IMR-90 (cell line): Measurements from ENCODE around the gene PINK1. TPM values are rescaled to one million over a fixed set of nuclear protein-coding genes. Genes with fewer than 3 reads are reported as not detected.

Experiments used
- ATAC-seq: fragments of 200-7000 bp; cut with Tn5 transposase; 2 replicates; pipeline ENCODE4 v1.9.1; 2020; ENCODE audit warnings: low read depth, mild to moderate bottlenecking, moderate library complexity
- BruUV-seq: library from RNA; stranded (reverse); fragments of 400-500 nt; replicated peaks from 2 replicates; lab custom pipeline; 2021; lab: Mats Ljungman, UMichigan
- CTCF ChIA-PET: fragments of 300-600 bp; formaldehyde crosslinking; extraction: SDS; loops from one replicate; lab custom pipeline; 2021; ENCODE audit warnings: antibody characterized with exemption; lab: Yijun Ruan, JAX
- POLR2A ChIA-PET: fragments of 300-600 bp; sonication (Branson Sonifier 250); formaldehyde crosslinking; loops from one replicate; lab custom pipeline; 2022; ENCODE audit warnings: antibody characterized with exemption; ENCODE audit not compliant: unreplicated experiment; lab: Charles Lee
- DNase-seq: peaks from one replicate; pipeline ENCODE4 v3.0.0; 2013
- H2AFZ ChIP-seq: replicated peaks from 2 replicates; pipeline ENCODE3; 2013; ENCODE audit warnings: low read length, mild to moderate bottlenecking; ENCODE audit not compliant: poor library complexity
- H2AK5ac ChIP-seq: 2 replicates; pipeline ENCODE4 v1.6.1; 2013; ENCODE audit warnings: low read depth, low read length, inconsistent platforms
- H2AK9ac ChIP-seq: replicated peaks from 2 replicates; pipeline ENCODE3; 2013; ENCODE audit warnings: mild to moderate bottlenecking, low read depth, low read length, moderate library complexity; ENCODE audit not compliant: poor library complexity
- H2BK120ac ChIP-seq: 2 replicates; pipeline ENCODE4 v1.6.1; 2013; ENCODE audit warnings: low read depth, low read length, inconsistent platforms
- H2BK15ac ChIP-seq: 3 replicates; pipeline ENCODE4 v1.6.1; 2013; ENCODE audit warnings: low read depth, low read length, inconsistent platforms
- H2BK20ac ChIP-seq: 2 replicates; pipeline ENCODE4 v1.6.1; 2013; ENCODE audit warnings: low read depth, mild to moderate bottlenecking, inconsistent platforms, low read length, moderate library complexity
- H2BK5ac ChIP-seq: 2 replicates; pipeline ENCODE4 v1.6.1; 2013; ENCODE audit warnings: mild to moderate bottlenecking, low read depth, low read length, inconsistent platforms; ENCODE audit not compliant: poor library complexity, severe bottlenecking
- H3K14ac ChIP-seq: replicated peaks from 2 replicates; pipeline ENCODE4 v1.6.1; 2013; ENCODE audit warnings: low read depth, low read length, inconsistent platforms
- H3K18ac ChIP-seq: 2 replicates; pipeline ENCODE4 v1.6.1; 2013; ENCODE audit warnings: low read depth, low read length, control low read depth
- H3K23ac ChIP-seq: 2 replicates; pipeline ENCODE4 v1.6.1; 2013; ENCODE audit warnings: low read depth, low read length, inconsistent platforms
- H3K27ac ChIP-seq: 2 replicates; pipeline ENCODE4 v1.5.1; 2013; ENCODE audit warnings: mild to moderate bottlenecking, control low read depth, low read length; ENCODE audit not compliant: insufficient read depth
- H3K27me3 ChIP-seq: 2 replicates; pipeline ENCODE4 v1.6.1; 2013; ENCODE audit warnings: low read length; ENCODE audit not compliant: control insufficient read depth, insufficient read depth
- H3K36me3 ChIP-seq: 2 replicates; pipeline ENCODE4 v1.6.1; 2013; ENCODE audit warnings: low read length, mixed read lengths; ENCODE audit not compliant: control insufficient read depth, insufficient read depth
- H3K4ac ChIP-seq: 2 replicates; pipeline ENCODE4 v1.6.1; 2013; ENCODE audit warnings: low read depth, low read length, inconsistent platforms
- H3K4me1 ChIP-seq: 2 replicates; pipeline ENCODE4 v1.6.1; 2013; ENCODE audit warnings: low read length, mixed read lengths; ENCODE audit not compliant: control insufficient read depth, insufficient read depth
- H3K4me2 ChIP-seq: 2 replicates; pipeline ENCODE4 v1.6.1; 2013; ENCODE audit warnings: low read depth, mild to moderate bottlenecking, control low read depth, low read length, moderate library complexity
- H3K4me3 ChIP-seq: 2 replicates; pipeline ENCODE4 v1.5.1; 2013; ENCODE audit warnings: low read depth, mild to moderate bottlenecking, control low read depth, low read length, moderate library complexity; ENCODE audit not compliant: insufficient read depth
- H3K56ac ChIP-seq: 2 replicates; pipeline ENCODE4 v1.6.1; 2013; ENCODE audit warnings: low read length, inconsistent platforms; ENCODE audit not compliant: insufficient read depth; ENCODE audit errors: extremely low read depth
- H3K79me1 ChIP-seq, 2 experiments: 2 replicates each; pipeline ENCODE4 v1.6.1; 2013; ENCODE audit warnings: low read length in 2 of 2, inconsistent platforms in 1 of 2, low read depth in 1 of 2
- H3K9ac ChIP-seq: 2 replicates; pipeline ENCODE4 v1.6.1; 2013; ENCODE audit warnings: low read depth, low read length, control low read depth
- H3K9me1 ChIP-seq: 2 replicates; pipeline ENCODE4 v1.6.1; 2013; ENCODE audit warnings: low read length, inconsistent platforms; ENCODE audit not compliant: insufficient read depth
- H3K9me3 ChIP-seq: 2 replicates; pipeline ENCODE4 v1.6.1; 2013; ENCODE audit warnings: low read length; ENCODE audit not compliant: control insufficient read depth, insufficient read depth
- H4K20me1 ChIP-seq: 2 replicates; pipeline ENCODE4 v1.6.1; 2013; ENCODE audit warnings: low read length, inconsistent platforms; ENCODE audit not compliant: insufficient read depth
- H4K5ac ChIP-seq: 2 replicates; pipeline ENCODE4 v1.6.1; 2013; ENCODE audit warnings: mild to moderate bottlenecking, low read depth, low read length, control low read depth
- H4K8ac ChIP-seq, 2 experiments: 2 replicates each; pipeline ENCODE4 v1.6.1; 2013; ENCODE audit warnings: low read depth in 2 of 2, low read length in 2 of 2, control low read depth in 1 of 2, inconsistent platforms in 1 of 2
- H4K91ac ChIP-seq: 2 replicates; pipeline ENCODE4 v1.6.1; 2013; ENCODE audit warnings: low read depth, low read length, inconsistent platforms; ENCODE audit not compliant: insufficient read depth
- CEBPB ChIP-seq: IDR thresholded peaks from 2 replicates; pipeline ENCODE4 v1.6.1; 2012; ENCODE audit warnings: low read depth, low read length, improper control_type of control experiment
- MAZ ChIP-seq: IDR thresholded peaks from 2 replicates; pipeline ENCODE4 v1.6.1; 2012; ENCODE audit warnings: low read depth, mild to moderate bottlenecking, low read length, improper control_type of control experiment, moderate library complexity, borderline replicate concordance
- RAD21 ChIP-seq: IDR thresholded peaks from 2 replicates; pipeline ENCODE4 v1.6.1; 2012; ENCODE audit warnings: low read length, improper control_type of control experiment
- SMC3 ChIP-seq: fragments of 150-350 bp; IDR thresholded peaks from 2 replicates; pipeline ENCODE4 v1.6.1; 2016; ENCODE audit warnings: low read depth, mild to moderate bottlenecking, antibody characterized with exemption, low read length, moderate library complexity
- WGBS, 2 experiments: methylation state at CpG; one replicate each; pipeline versions ENCODE4 v1.1.5 to v1.1.7; 2013; ENCODE audit warnings: missing lambda C conversion rate in 2 of 2; ENCODE audit not compliant: insufficient read length in 1 of 2; ENCODE audit errors: extremely low coverage in 2 of 2; 5-methylcytosine and 5-hydroxymethylcytosine counted together
- dilution Hi-C: fragments of 300-500 bp; cut with HindIII; formaldehyde crosslinking; loops from one replicate; pipeline ENCODE4 v1.14.3; 2018; ENCODE audit warnings: low sequenced_read_pairs; ENCODE audit not compliant: unreplicated experiment
- in situ Hi-C: fragments of 300-500 bp; cut with MboI; formaldehyde crosslinking; loops from 3 replicates; pipeline ENCODE4 v1.14.3; 2019; ENCODE audit warnings: low sequenced_read_pairs, inconsistent platforms, mixed read lengths
- intact Hi-C: fragments of 100-400 bp; cut with micrococcal nuclease; formaldehyde crosslinking; loops from 2 replicates; pipeline ENCODE4 v1.10.0; 2022
- polyA plus RNA-seq, 3 experiments: library from polyadenylated mRNA; depleted of rRNA; stranded (reverse); fragments of >200 nt; gene quantifications; 2 replicates each; pipeline ENCODE4 v1.2.3, GENCODE V29; 2012; ENCODE audit warnings: low replicate concordance in 1 of 3
- total RNA-seq: library from RNA; depleted of rRNA; stranded (reverse); fragments of >200 nt; gene quantifications from 2 replicates; pipeline ENCODE4 v1.2.3, GENCODE V29; 2012
- TF ChIP-seq, protein P1 (sequence below): fragments of 150-350 bp; IDR thresholded peaks from 2 replicates; pipeline ENCODE4 v1.6.1; 2016; ENCODE audit warnings: low read depth, mild to moderate bottlenecking, low read length, moderate library complexity, borderline replicate concordance
- TF ChIP-seq, protein P2 (sequence below): conservative IDR thresholded peaks from 2 replicates; pipeline ENCODE4 v1.5.1; 2012; ENCODE audit warnings: mild to moderate bottlenecking, low read depth, low read length, improper control_type of control experiment
- TF ChIP-seq, protein P3 (sequence below): fragments of 150-350 bp; IDR thresholded peaks from 2 replicates; pipeline ENCODE4 v1.6.1; 2017; ENCODE audit warnings: mild to moderate bottlenecking, antibody characterized with exemption, low read length, low read depth

PINK1 gene
- total and polyA plus RNA-seq, 2 of the 4 experiments (the other 2 are of a cell fraction) = 52.9 to 55.2 TPM

DNA sequence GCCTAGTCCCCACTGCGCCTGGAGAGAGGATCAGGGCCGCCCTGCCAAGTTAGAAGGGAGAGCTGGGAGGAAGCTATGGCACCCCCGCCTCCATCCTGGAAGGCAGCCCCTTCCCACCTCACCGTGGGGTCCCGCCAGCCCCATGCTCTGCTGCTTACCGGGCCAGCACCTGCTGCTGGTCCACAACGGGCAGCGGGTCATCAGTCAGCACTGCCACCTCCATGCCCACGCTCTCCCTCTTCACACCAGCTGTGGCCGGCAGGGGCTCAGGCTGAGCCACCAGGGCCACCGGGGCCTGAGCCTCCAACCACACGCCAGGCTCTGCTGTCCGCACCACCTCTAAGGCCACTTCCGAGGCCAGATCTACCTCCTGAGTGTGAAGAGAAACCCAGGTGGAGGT lies 51.4 kb downstream of the PINK1 start:
- ATAC-seq = no peak
- Histone ChIP-seq H3K36me3 (peaks cover 7% of the 10 kb centered on the region), H4K91ac (no peak overlapping the region), H3K9me1 (no peaks in the 10 kb centered on the region), H3K18ac (no peak overlapping the region), H2AK5ac (no peak overlapping the region), H3K4me1 (no peaks in the 10 kb centered on the region), H3K14ac (no peak overlapping the region), H3K79me1 (no peaks in the 10 kb centered on the region), H3K9me3 (no peaks in the 10 kb centered on the region), H3K27me3 (no peaks in the 10 kb centered on the region), H3K9ac (no peak overlapping the region), H3K56ac (no peak overlapping the region), H4K8ac (no peak overlapping the region), H3K23ac (no peak overlapping the region), H3K4me2 (no peak overlapping the region), H2BK5ac (no peak overlapping the region), H2AFZ (no peak overlapping the region), H3K27ac (no peak overlapping the region), H4K20me1 (no peaks in the 10 kb centered on the region), H3K4me3 (no peak overlapping the region), H2AK9ac (no peak overlapping the region), H2BK15ac (no peak overlapping the region), H2BK120ac (no peak overlapping the region), H2BK20ac (no peak overlapping the region), H3K4ac (no peak overlapping the region), H4K5ac (no peak overlapping the region)
- BruUV-seq = no TSS peak
- WGBS, 2 experiments = no CpG with 5 or more reads among the region's 14 CpGs
- ChIA-PET CTCF (no interaction called here), POLR2A (interaction anchor here (0.5 kb wide), 1 partner anchor 1296 kb away, joined by 3 read pairs; no protein-coding TSS in a partner anchor)
- no peak for DNase-seq
- dilution Hi-C loops (no loop called here), in situ Hi-C loops (loop anchor here (25.0 kb wide), 1 partner anchor 678 kb away; no protein-coding TSS in a partner anchor), intact Hi-C loops (no loop called here)
- no peak for TF ChIP-seq CEBPB
- TF ChIP-seq, protein P1, sequence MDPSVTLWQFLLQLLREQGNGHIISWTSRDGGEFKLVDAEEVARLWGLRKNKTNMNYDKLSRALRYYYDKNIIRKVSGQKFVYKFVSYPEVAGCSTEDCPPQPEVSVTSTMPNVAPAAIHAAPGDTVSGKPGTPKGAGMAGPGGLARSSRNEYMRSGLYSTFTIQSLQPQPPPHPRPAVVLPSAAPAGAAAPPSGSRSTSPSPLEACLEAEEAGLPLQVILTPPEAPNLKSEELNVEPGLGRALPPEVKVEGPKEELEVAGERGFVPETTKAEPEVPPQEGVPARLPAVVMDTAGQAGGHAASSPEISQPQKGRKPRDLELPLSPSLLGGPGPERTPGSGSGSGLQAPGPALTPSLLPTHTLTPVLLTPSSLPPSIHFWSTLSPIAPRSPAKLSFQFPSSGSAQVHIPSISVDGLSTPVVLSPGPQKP = no peak
- TF ChIP-seq, protein P2, sequence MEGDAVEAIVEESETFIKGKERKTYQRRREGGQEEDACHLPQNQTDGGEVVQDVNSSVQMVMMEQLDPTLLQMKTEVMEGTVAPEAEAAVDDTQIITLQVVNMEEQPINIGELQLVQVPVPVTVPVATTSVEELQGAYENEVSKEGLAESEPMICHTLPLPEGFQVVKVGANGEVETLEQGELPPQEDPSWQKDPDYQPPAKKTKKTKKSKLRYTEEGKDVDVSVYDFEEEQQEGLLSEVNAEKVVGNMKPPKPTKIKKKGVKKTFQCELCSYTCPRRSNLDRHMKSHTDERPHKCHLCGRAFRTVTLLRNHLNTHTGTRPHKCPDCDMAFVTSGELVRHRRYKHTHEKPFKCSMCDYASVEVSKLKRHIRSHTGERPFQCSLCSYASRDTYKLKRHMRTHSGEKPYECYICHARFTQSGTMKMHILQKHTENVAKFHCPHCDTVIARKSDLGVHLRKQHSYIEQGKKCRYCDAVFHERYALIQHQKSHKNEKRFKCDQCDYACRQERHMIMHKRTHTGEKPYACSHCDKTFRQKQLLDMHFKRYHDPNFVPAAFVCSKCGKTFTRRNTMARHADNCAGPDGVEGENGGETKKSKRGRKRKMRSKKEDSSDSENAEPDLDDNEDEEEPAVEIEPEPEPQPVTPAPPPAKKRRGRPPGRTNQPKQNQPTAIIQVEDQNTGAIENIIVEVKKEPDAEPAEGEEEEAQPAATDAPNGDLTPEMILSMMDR = no peak
- no peak for TF ChIP-seq MAZ
- no peak for TF ChIP-seq RAD21
- TF ChIP-seq SMC3 = no peak
- TF ChIP-seq, protein P3, sequence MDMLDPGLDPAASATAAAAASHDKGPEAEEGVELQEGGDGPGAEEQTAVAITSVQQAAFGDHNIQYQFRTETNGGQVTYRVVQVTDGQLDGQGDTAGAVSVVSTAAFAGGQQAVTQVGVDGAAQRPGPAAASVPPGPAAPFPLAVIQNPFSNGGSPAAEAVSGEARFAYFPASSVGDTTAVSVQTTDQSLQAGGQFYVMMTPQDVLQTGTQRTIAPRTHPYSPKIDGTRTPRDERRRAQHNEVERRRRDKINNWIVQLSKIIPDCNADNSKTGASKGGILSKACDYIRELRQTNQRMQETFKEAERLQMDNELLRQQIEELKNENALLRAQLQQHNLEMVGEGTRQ = no peak
